NCI-H1417 treated with DMSO at 0.1 percent for 48 hours (cell line): Measurements from ENCODE around the gene PRPSAP1.

Experiments used
- DNase-seq: peaks from one replicate; lab custom pipeline; 2025; lab: John Stamatoyannopoulos, UW

The PRPSAP1 gene

GRCh38 chr17:76353599-76354316 lies at the start of gene PRPSAP1:
Gene PRPSAP1, minus strand, starts transcription at chr17:76353916. Its CDS starts 213 bp downstream, at chr17:76353703.
- peak; percentile 84 for DNase-seq

DNA sequence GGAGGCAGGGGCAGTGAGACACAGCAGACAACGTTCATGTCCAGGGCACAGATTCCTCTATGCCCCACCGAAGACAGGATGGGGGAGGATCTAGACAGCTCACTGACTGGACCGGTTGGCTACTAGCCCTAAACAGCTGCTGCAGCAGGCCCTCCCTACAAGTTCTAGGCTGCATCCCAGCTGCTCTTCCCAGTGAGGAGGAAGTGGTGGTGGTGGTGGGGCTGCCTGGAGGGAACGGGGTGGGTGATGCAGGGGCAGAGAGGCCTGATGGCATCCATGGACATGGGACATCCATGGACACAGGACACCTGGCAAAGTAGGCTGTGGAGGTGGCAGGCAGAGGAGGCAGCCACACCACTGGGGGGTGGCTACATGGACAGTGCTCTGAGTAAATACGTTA lies 49.0 kb upstream of the PRPSAP1 start:
- no peak for DNase-seq

DNA sequence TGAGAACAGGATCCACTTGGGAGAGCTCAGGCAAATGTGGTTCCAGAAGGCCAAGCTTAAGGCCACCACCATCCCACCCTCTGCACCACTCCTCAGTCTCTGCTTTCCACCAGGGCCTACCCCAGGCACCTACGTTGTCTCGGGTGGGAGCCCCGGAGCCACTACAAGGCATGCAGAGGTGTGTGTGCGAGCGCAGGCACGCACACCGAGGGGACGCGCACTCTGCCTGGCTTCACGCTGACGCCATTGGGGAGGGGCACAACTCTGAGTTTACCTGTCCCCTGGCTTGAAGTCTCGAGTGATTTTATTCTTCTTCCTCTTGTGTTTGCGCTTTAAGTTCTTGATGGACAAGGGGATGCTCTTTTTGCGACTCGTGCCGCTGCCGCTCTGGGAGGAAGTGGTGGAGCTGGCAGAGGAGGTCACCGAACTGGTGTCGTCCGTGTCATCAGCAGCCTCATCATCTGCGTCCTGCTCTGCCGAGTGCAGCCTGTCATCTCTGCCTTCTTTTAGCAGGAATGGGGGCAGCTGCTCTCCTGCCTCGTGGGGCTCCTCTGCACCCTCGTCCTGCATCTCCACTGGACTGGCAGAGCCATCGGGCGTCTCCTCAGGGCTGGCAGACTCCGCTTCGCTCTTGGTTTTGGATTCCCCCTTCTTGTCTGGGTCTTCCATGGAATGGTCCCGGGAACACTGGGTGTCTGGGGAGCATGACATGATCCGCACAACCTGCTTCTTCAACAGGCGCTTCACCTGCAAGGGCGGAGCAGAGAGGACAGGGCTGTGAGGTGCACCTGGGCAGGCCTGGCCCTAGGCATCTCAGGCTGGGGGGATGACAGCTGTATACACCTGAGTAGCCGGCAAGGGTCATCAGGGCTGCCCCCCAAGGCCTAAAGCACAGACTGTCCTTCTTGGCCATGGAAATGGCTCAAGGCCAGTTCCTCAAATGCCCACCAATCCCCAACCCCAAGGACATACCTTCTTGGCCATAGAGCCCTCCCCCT lies 45.8 kb upstream of the PRPSAP1 start:
- no peak for DNase-seq

- no peak for DNase-seq
Measured at GRCh38 chr17:76398523-76399174, 44.9 kb upstream of the PRPSAP1 start.

GRCh38 chr17:76397687-76398522 lies 44.2 kb upstream of the PRPSAP1 start:
- no peak for DNase-seq

DNA sequence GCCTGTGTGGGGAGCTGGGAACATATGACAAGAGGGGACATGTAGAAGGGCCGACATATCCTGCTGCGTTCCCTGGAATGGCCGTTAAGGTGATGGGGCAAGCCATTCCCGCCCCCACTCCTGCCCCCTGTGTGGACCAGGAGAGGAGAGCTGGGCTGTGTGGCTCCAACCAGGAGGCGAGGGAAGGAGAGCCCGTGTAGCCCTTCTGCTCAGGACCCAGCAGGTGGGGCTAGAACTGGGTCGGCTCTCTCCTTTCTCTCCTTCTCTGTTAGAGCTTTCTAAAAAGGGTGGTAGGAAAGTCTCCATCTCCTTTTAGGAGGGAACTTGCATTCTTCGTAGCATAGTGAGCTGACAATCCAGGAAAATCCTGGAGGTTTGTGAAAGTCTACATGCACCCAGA lies 43.5 kb upstream of the PRPSAP1 start:
- no peak for DNase-seq

DNA sequence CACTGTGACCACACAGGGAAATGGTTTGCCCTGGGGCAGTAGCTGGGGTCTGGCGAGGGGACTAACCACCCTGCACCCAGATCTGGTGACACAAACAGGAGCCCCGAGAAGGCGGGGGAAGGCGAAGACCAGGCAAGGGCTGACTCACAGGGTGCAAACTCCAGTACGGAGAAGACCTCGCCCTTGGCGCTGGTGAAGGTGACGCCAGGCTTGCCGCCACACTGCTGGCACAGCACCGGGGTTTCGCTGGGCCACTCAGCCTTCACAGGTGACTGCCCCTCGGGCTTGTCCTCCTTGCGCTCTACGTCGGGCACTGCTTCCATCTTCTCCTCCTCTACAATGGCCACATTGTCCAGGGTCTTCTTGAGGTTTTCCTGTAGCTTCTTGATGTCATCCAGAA lies 42.3 kb upstream of the PRPSAP1 start:
- no peak for DNase-seq

DNA sequence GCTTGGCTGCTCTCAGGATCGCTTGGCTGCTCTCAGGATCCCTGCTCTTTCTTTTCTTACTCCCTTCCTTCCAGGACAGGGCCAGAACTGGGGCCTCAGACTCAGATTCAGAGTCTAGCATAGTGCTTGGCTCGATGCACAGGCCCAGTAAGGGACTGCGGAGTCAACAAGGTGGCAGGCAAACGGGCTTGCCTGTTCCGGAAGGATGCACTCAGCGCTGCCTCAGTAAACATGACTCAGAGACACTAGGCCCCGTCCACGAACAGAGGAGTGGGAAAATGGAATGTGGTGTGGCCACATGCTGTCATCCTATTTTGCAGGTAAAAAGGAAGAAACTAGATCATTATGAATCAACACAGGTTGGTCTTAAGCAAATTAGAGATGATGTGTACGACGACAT lies 40.5 kb upstream of the PRPSAP1 start:
- DNase-seq, result no peak

GRCh38 chr17:76391200-76391715 lies 37.5 kb upstream of the PRPSAP1 start:
- no peak for DNase-seq

- no peak for DNase-seq
Measured at GRCh38 chr17:76390003-76390421, 36.3 kb upstream of the PRPSAP1 start.

DNA sequence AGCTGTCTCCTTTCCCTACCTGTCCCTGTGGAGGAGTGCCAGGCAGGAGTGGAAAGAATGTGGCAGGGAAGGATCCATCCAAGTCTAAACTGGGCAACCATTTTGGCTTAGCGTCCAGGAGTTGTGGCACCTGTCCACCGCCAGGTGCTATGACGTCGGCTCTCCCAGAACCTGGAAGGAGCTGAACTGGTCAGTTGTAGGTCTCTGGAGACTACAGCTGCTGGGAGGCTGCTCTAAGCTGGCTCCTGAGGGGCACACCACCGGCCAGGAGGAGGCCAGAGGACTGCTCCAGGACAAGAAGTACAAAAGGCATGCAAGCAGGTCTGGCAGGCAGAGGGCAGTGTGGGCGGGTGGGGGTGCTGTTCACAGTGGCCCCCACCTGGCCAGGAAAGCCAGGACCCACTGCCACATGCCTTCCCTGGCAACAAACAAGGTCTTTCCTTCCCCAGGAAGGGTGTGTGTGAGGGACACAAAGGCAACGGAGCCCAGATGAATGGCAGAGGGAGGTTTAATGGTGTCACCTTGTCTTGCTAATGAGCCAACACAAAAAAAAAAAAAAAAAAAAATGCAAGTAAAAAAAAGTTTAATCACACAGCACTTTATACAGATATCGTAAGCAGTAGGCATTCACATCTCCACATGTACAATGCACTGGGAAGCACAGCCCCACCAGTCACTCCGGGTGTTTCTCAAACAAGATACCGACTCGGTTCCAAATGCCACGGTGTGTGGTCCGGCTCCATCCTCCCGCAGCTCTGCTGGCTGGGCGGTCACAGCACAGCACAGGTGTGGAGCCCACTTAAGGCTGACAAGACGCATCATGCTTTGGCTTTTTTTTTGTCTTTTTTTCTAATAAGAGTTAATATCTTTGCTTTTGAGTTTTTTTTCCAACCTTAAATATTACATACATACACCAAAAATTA lies 35.5 kb upstream of the PRPSAP1 start:
- DNase-seq, result no peak

DNA sequence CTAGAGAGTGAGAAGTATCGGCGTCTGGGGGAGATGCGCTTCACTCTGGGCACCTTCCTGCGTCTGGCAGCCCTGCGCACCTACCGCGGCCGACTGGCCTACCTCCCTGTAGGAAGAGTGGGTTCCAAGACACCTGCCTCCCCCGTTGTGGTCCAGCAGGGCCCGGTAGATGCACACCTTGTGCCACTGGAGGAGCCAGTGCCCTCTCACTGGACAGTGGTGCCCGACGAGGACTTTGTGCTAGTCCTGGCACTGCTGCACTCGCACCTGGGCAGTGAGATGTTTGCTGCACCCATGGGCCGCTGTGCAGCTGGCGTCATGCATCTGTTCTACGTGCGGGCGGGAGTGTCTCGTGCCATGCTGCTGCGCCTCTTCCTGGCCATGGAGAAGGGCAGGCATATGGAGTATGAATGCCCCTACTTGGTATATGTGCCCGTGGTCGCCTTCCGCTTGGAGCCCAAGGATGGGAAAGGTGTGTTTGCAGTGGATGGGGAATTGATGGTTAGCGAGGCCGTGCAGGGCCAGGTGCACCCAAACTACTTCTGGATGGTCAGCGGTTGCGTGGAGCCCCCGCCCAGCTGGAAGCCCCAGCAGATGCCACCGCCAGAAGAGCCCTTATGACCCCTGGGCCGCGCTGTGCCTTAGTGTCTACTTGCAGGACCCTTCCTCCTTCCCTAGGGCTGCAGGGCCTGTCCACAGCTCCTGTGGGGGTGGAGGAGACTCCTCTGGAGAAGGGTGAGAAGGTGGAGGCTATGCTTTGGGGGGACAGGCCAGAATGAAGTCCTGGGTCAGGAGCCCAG lies 33.5 kb upstream of the PRPSAP1 start:
- no peak for DNase-seq

DNA sequence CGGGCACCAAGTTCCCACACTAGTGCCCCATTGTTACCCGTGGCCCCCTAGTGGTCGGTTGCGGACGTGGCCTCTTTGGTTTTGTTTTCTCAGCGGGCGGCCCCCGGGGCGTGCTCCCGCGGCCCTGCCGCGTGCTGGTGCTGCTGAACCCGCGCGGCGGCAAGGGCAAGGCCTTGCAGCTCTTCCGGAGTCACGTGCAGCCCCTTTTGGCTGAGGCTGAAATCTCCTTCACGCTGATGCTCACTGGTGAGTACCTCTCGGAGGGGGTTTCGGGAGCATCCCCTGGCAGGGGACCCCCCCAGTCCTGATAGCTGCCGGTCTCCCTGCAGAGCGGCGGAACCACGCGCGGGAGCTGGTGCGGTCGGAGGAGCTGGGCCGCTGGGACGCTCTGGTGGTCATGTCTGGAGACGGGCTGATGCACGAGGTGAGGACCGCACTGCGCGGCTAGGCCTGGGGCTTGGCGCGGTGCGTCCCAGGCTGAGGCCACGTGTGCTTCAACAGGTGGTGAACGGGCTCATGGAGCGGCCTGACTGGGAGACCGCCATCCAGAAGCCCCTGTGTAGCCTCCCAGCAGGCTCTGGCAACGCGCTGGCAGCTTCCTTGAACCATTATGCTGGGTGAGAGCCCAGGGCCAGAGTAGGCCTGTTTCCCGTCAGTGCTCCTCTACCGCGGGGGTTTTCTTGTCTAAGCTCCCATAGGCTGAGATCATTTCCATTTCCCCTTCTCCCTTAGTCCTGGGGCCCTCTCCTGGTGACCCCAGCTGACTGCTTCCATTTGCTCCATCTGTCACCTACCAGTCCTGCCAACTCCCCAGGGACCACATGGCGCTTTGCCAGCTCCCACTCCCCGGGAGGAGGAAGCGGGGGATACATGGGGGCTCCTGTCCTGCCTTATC lies 32.4 kb upstream of the PRPSAP1 start:
- no peak for DNase-seq

DNA sequence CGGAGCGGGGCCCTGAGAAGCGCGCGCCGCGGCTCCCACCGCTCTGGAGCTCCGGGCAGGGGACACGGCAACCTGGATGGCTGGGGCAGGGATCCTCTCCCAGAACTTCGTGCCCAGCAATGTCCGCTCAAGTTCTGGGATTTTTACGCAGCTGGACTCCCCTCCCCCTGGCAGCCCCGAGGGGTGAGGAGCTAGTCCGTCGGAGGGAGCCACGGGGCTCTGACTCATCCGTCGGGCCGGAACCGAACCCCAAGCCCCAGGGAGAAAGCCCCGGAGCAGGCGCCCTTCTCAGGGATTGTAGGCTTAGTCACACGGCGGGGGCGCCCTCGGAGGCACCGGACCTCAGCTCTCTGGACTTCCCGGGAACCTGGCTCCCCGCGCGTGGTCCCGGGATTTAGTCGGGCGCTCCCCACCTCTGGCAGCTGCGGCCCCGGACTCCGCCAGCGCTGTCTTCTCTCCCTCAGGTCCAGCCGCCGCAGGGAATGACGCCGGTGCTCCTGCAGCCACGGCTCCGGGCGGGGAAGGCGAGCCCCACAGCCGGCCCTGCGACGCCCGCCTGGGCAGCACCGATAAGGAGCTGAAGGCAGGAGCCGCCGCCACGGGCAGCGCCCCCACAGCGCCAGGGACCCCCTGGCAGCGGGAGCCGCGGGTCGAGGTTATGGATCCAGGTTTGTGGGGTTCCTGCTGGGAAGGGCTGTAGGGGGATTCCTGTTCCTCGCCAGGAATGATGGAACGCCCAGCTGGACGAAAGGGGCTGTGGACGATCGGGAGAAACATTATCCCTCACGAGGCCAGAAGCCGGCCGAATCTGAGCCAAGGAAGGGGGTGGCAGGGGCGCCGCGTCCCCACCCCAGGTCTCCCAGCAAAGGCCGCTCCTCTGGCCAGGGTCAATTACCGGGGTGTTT lies 31.5 kb upstream of the PRPSAP1 start:
- no peak for DNase-seq

DNA sequence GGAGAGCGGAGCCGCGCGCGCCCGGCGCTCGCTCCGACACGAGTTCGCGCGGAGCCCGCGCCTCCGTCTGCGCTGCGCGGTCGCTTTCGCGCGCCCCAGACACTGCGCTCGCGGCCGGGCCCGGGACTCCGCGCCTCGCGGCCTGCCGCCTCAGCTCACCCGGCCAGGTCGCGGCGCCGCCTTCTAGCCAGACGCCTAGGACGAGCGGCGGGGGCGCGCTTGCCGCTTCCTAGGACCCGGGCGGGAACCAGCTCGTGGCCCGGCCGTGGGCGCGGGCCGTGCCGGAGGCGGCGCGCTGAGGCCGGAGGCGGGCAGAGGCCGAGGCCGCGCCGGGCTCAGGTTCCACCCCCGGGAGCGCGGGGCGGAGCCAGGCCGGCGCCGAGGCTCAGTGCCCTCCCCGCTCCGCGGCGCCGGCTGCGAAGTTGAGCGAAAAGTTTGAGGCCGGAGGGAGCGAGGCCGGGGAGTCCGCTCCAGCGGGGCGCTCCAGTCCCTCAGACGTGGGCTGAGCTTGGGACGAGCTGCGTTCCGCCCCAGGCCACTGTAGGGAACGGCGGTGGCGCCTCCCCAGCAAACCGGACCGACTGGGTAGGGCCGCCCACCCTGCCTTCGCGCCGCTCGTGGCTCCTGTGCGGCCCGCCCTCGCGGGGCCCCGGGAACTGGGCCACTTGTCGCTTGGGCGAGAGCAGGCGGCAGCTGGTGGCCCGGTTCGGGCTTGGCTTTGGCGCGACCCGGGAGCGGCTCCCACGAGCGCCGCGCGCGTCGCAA lies 30.7 kb upstream of the PRPSAP1 start, which contains the start of gene SPHK1:
SPHK1 (plus strand) TSS at position 388 of the 765 bp plus-strand sequence. CDS start 1,036 bp downstream, outside the sequence.
- DNase-seq, result no peak

GRCh38 chr17:76383546-76384221 lies 30.0 kb upstream of the PRPSAP1 start:
- no peak for DNase-seq
